Body of pancreas (tissue), 4 donors: Measurements from ENCODE around the gene CAV2. TPM values are rescaled to one million over a fixed set of nuclear protein-coding genes. Genes with fewer than 3 reads are reported as not detected.

Experiments used
- ATAC-seq: fragments of 150-250 bp; one replicate; pipeline ENCODE4 v1.9.1; 2016
- DNase-seq, 4 donors: peaks; one replicate each; pipeline ENCODE4 v3.0.0-alpha.2; 2019
- H3K27ac ChIP-seq, 4 donors: fragments of 200-600 bp; sonication (generic); 1 replicate in 3 of 4; 2 replicates in 1 of 4; pipeline versions ENCODE4 v1.5.1 to v1.6.1; 2016 to 2019; ENCODE audit warnings: mild to moderate bottlenecking in 1 of 4, mixed read lengths in 1 of 4, moderate library complexity in 1 of 4
- H3K27me3 ChIP-seq, 2 donors: fragments of 200-600 bp; sonication (generic); one replicate each; pipeline ENCODE4 v1.6.0; 2016; ENCODE audit warnings: mild to moderate bottlenecking in 1 of 2
- H3K36me3 ChIP-seq, 2 donors: fragments of 200-600 bp; sonication (generic); replicated peaks in 1 of 2; 2 replicates each; pipeline ENCODE4 v1.5.1; 2016; ENCODE audit warnings: low read depth in 2 of 2; ENCODE audit not compliant: insufficient read depth in 1 of 2
- H3K4me1 ChIP-seq: fragments of 200-600 bp; sonication (generic); one replicate; pipeline ENCODE4 v1.6.0; 2016
- H3K4me3 ChIP-seq, 2 donors: fragments of 200-600 bp; sonication (generic); 1 replicate in 1 of 2; 2 replicates in 1 of 2; pipeline ENCODE4 v1.5.1; 2016 to 2019
- H3K9me3 ChIP-seq, 3 donors: fragments of 200-600 bp; sonication (generic); 1 replicate in 2 of 3; 2 replicates in 1 of 3; pipeline ENCODE4 v1.5.1; 2016
- CTCF ChIP-seq, 7 experiments: fragments of 450-650 bp in 4 of 7; fragments of 200-600 bp in 3 of 7; sonication (generic) in 3 of 7; IDR thresholded peaks; one replicate each; pipeline ENCODE4 v1.5.1; 2016 to 2019; ENCODE audit warnings: antibody characterized with exemption in 7 of 7
- POLR2A ChIP-seq, 3 donors: fragments of 450-650 bp; IDR thresholded peaks; one replicate each; pipeline ENCODE4 v1.6.1; 2016; ENCODE audit warnings: antibody characterized with exemption in 3 of 3, mild to moderate bottlenecking in 2 of 3
- WGBS, 2 donors: methylation state at CpG; one replicate each; pipeline ENCODE4 v1.1.5; 2017; 5-methylcytosine and 5-hydroxymethylcytosine counted together
- intact Hi-C: fragments of 100-400 bp; cut with DNase I; formaldehyde crosslinking; loops from one replicate; pipeline ENCODE4 v1.15.1; 2023
- total RNA-seq, 2 donors: library from RNA; depleted of rRNA; stranded (reverse); fragments of >200 nt; gene quantifications; one replicate each; pipeline ENCODE4 v1.1.0, GENCODE V29; 2016

The CAV2 gene
- total RNA-seq, 2 donors from 2014 or later, result 47.0 to 51.1 TPM

- H3K27ac ChIP-seq, result no peak overlapping the region
- H3K4me3 ChIP-seq, result no peak overlapping the region
- intact Hi-C loops, result no loop called here
- H3K9me3 ChIP-seq, result no peaks in the 10 kb centered on the region
- TF ChIP-seq POLR2A (IDR thresholded peaks at IDR 0.05) (no peak), CTCF (IDR thresholded peaks at IDR 0.05) (no peak)
- WGBS, 2 donors, result 63 to 65% methylated on average over 4 of the region's 4 CpGs
- H3K36me3 ChIP-seq, result no peaks in the 10 kb centered on the region
- no peaks in the 10 kb centered on the region for H3K4me1 ChIP-seq
- no peak for DNase-seq
- no peaks in the 10 kb centered on the region for H3K27me3 ChIP-seq
- no peak for ATAC-seq
Measured at GRCh38 chr7:116554911-116555310, 55.4 kb downstream of the CAV2 start.

- H3K4me1 ChIP-seq, result no peaks in the 10 kb centered on the region
- intact Hi-C loops, result no loop called here
- H3K4me3 ChIP-seq, result no peak overlapping the region
- TF ChIP-seq CTCF (IDR thresholded peaks at IDR 0.05), result no peak
- no peak for TF ChIP-seq POLR2A (IDR thresholded peaks at IDR 0.05)
- no peaks in the 10 kb centered on the region for H3K9me3 ChIP-seq
- no peaks in the 10 kb centered on the region for H3K36me3 ChIP-seq
- H3K27ac ChIP-seq, result no peak overlapping the region
- no peak for DNase-seq
- H3K27me3 ChIP-seq, result no peaks in the 10 kb centered on the region
- no peak for ATAC-seq
- 74 to 77% methylated on average over 3 of the region's 3 CpGs for WGBS, 2 donors
Measured at GRCh38 chr7:116557066-116557585, 57.6 kb downstream of the CAV2 start.

- DNase-seq (no peak), ATAC-seq (no peak)
- intact Hi-C loops, result no loop called here
- Histone ChIP-seq H3K27me3 (no peaks in the 10 kb centered on the region), H3K4me3 (no peak overlapping the region), H3K4me1 (no peaks in the 10 kb centered on the region), H3K36me3 (no peaks in the 10 kb centered on the region), H3K27ac (no peak overlapping the region), H3K9me3 (no peaks in the 10 kb centered on the region)
- 74% methylated on average over 4 of the region's 4 CpGs for WGBS, 2 donors
- TF ChIP-seq POLR2A (IDR thresholded peaks at IDR 0.05) (no peak), CTCF (IDR thresholded peaks at IDR 0.05) (no peak)
Measured at GRCh38 chr7:116557901-116558300, 58.4 kb downstream of the CAV2 start.

Other genes with a start within 250 kb of the CAV2 start
- 10 to 100 TPM; 28.5 to 32.6 TPM for gene CAV1, start 25.3 kb downstream of the CAV2 start, total RNA-seq
- 10 to 100 TPM; 21.3 to 23.7 TPM for gene MET, start 172.5 kb downstream of the CAV2 start, total RNA-seq